IMR-90 (cell line): ENCODE results near the gene A4GALT. TPM values are rescaled to one million over a fixed set of nuclear protein-coding genes. Genes with fewer than 3 reads are reported as not detected.
A peak's percentile ranks its signal among the peaks of the same experiment; 100 is the strongest.

ENCODE experiments used
- ATAC-seq: fragments of 200-7000 bp; cut with Tn5 transposase; 2 replicates; pipeline ENCODE4 v1.9.1; 2020; ENCODE audit warnings: low read depth, mild to moderate bottlenecking, moderate library complexity
- BruUV-seq: library from RNA; stranded (reverse); fragments of 400-500 nt; replicated peaks from 2 replicates; lab custom pipeline; 2021; lab: Mats Ljungman, UMichigan
- CTCF ChIA-PET: fragments of 300-600 bp; formaldehyde crosslinking; extraction: SDS; loops from one replicate; lab custom pipeline; 2021; ENCODE audit warnings: antibody characterized with exemption; lab: Yijun Ruan, JAX
- POLR2A ChIA-PET: fragments of 300-600 bp; sonication (Branson Sonifier 250); formaldehyde crosslinking; loops from one replicate; lab custom pipeline; 2022; ENCODE audit warnings: antibody characterized with exemption; ENCODE audit not compliant: unreplicated experiment; lab: Charles Lee
- DNase-seq: peaks from one replicate; pipeline ENCODE4 v3.0.0; 2013
- H2AFZ ChIP-seq: replicated peaks from 2 replicates; pipeline ENCODE3; 2013; ENCODE audit warnings: low read length, mild to moderate bottlenecking; ENCODE audit not compliant: poor library complexity
- H2AK5ac ChIP-seq: 2 replicates; pipeline ENCODE4 v1.6.1; 2013; ENCODE audit warnings: low read depth, low read length, inconsistent platforms
- H2AK9ac ChIP-seq: replicated peaks from 2 replicates; pipeline ENCODE3; 2013; ENCODE audit warnings: mild to moderate bottlenecking, low read depth, low read length, moderate library complexity; ENCODE audit not compliant: poor library complexity
- H2BK120ac ChIP-seq: 2 replicates; pipeline ENCODE4 v1.6.1; 2013; ENCODE audit warnings: low read depth, low read length, inconsistent platforms
- H2BK15ac ChIP-seq: 3 replicates; pipeline ENCODE4 v1.6.1; 2013; ENCODE audit warnings: low read depth, low read length, inconsistent platforms
- H2BK20ac ChIP-seq: 2 replicates; pipeline ENCODE4 v1.6.1; 2013; ENCODE audit warnings: low read depth, mild to moderate bottlenecking, inconsistent platforms, low read length, moderate library complexity
- H2BK5ac ChIP-seq: 2 replicates; pipeline ENCODE4 v1.6.1; 2013; ENCODE audit warnings: mild to moderate bottlenecking, low read depth, low read length, inconsistent platforms; ENCODE audit not compliant: poor library complexity, severe bottlenecking
- H3K14ac ChIP-seq: replicated peaks from 2 replicates; pipeline ENCODE4 v1.6.1; 2013; ENCODE audit warnings: low read depth, low read length, inconsistent platforms
- H3K18ac ChIP-seq: 2 replicates; pipeline ENCODE4 v1.6.1; 2013; ENCODE audit warnings: low read depth, low read length, control low read depth
- H3K23ac ChIP-seq: 2 replicates; pipeline ENCODE4 v1.6.1; 2013; ENCODE audit warnings: low read depth, low read length, inconsistent platforms
- H3K27ac ChIP-seq: 2 replicates; pipeline ENCODE4 v1.5.1; 2013; ENCODE audit warnings: mild to moderate bottlenecking, control low read depth, low read length; ENCODE audit not compliant: insufficient read depth
- H3K27me3 ChIP-seq: 2 replicates; pipeline ENCODE4 v1.6.1; 2013; ENCODE audit warnings: low read length; ENCODE audit not compliant: control insufficient read depth, insufficient read depth
- H3K36me3 ChIP-seq: 2 replicates; pipeline ENCODE4 v1.6.1; 2013; ENCODE audit warnings: low read length, mixed read lengths; ENCODE audit not compliant: control insufficient read depth, insufficient read depth
- H3K4ac ChIP-seq: 2 replicates; pipeline ENCODE4 v1.6.1; 2013; ENCODE audit warnings: low read depth, low read length, inconsistent platforms
- H3K4me1 ChIP-seq: 2 replicates; pipeline ENCODE4 v1.6.1; 2013; ENCODE audit warnings: low read length, mixed read lengths; ENCODE audit not compliant: control insufficient read depth, insufficient read depth
- H3K4me2 ChIP-seq: 2 replicates; pipeline ENCODE4 v1.6.1; 2013; ENCODE audit warnings: low read depth, mild to moderate bottlenecking, control low read depth, low read length, moderate library complexity
- H3K4me3 ChIP-seq: 2 replicates; pipeline ENCODE4 v1.5.1; 2013; ENCODE audit warnings: low read depth, mild to moderate bottlenecking, control low read depth, low read length, moderate library complexity; ENCODE audit not compliant: insufficient read depth
- H3K56ac ChIP-seq: 2 replicates; pipeline ENCODE4 v1.6.1; 2013; ENCODE audit warnings: low read length, inconsistent platforms; ENCODE audit not compliant: insufficient read depth; ENCODE audit errors: extremely low read depth
- H3K79me1 ChIP-seq, 2 experiments: 2 replicates each; pipeline ENCODE4 v1.6.1; 2013; ENCODE audit warnings: low read length in 2 of 2, inconsistent platforms in 1 of 2, low read depth in 1 of 2
- H3K9ac ChIP-seq: 2 replicates; pipeline ENCODE4 v1.6.1; 2013; ENCODE audit warnings: low read depth, low read length, control low read depth
- H3K9me1 ChIP-seq: 2 replicates; pipeline ENCODE4 v1.6.1; 2013; ENCODE audit warnings: low read length, inconsistent platforms; ENCODE audit not compliant: insufficient read depth
- H3K9me3 ChIP-seq: 2 replicates; pipeline ENCODE4 v1.6.1; 2013; ENCODE audit warnings: low read length; ENCODE audit not compliant: control insufficient read depth, insufficient read depth
- H4K20me1 ChIP-seq: 2 replicates; pipeline ENCODE4 v1.6.1; 2013; ENCODE audit warnings: low read length, inconsistent platforms; ENCODE audit not compliant: insufficient read depth
- H4K5ac ChIP-seq: 2 replicates; pipeline ENCODE4 v1.6.1; 2013; ENCODE audit warnings: mild to moderate bottlenecking, low read depth, low read length, control low read depth
- H4K8ac ChIP-seq, 2 experiments: 2 replicates each; pipeline ENCODE4 v1.6.1; 2013; ENCODE audit warnings: low read depth in 2 of 2, low read length in 2 of 2, control low read depth in 1 of 2, inconsistent platforms in 1 of 2
- H4K91ac ChIP-seq: 2 replicates; pipeline ENCODE4 v1.6.1; 2013; ENCODE audit warnings: low read depth, low read length, inconsistent platforms; ENCODE audit not compliant: insufficient read depth
- BHLHE40 ChIP-seq: fragments of 150-350 bp; IDR thresholded peaks from 2 replicates; pipeline ENCODE4 v1.6.1; 2016; ENCODE audit warnings: mild to moderate bottlenecking, low read depth, low read length
- CEBPB ChIP-seq: IDR thresholded peaks from 2 replicates; pipeline ENCODE4 v1.6.1; 2012; ENCODE audit warnings: low read depth, low read length, improper control_type of control experiment
- FOS ChIP-seq: fragments of 150-350 bp; IDR thresholded peaks from 2 replicates; pipeline ENCODE4 v1.6.1; 2016; ENCODE audit warnings: low read depth, low read length
- MAFK ChIP-seq: IDR thresholded peaks from 2 replicates; pipeline ENCODE4 v1.6.1; 2012; ENCODE audit warnings: low read depth, low read length, improper control_type of control experiment
- MAZ ChIP-seq: IDR thresholded peaks from 2 replicates; pipeline ENCODE4 v1.6.1; 2012; ENCODE audit warnings: low read depth, mild to moderate bottlenecking, low read length, improper control_type of control experiment, moderate library complexity, borderline replicate concordance
- RAD21 ChIP-seq: IDR thresholded peaks from 2 replicates; pipeline ENCODE4 v1.6.1; 2012; ENCODE audit warnings: low read length, improper control_type of control experiment
- RFX5 ChIP-seq: IDR thresholded peaks from 2 replicates; pipeline ENCODE4 v1.8.0; 2012; ENCODE audit warnings: low read depth, mild to moderate bottlenecking, low read length, moderate library complexity
- whole genome bisulfite sequencing, 2 experiments: methylation state at CpG; one replicate each; pipeline versions ENCODE4 v1.1.5 to v1.1.7; 2013; ENCODE audit warnings: missing lambda C conversion rate in 2 of 2; ENCODE audit not compliant: insufficient read length in 1 of 2; ENCODE audit errors: extremely low coverage in 2 of 2; 5-methylcytosine and 5-hydroxymethylcytosine counted together
- dilution Hi-C: fragments of 300-500 bp; cut with HindIII; formaldehyde crosslinking; loops from one replicate; pipeline ENCODE4 v1.14.3; 2018; ENCODE audit warnings: low sequenced_read_pairs; ENCODE audit not compliant: unreplicated experiment
- in situ Hi-C: fragments of 300-500 bp; cut with MboI; formaldehyde crosslinking; loops from 3 replicates; pipeline ENCODE4 v1.14.3; 2019; ENCODE audit warnings: low sequenced_read_pairs, inconsistent platforms, mixed read lengths
- intact Hi-C: fragments of 100-400 bp; cut with micrococcal nuclease; formaldehyde crosslinking; loops from 2 replicates; pipeline ENCODE4 v1.10.0; 2022
- polyA plus RNA-seq, 3 experiments: library from polyadenylated mRNA; depleted of rRNA; stranded (reverse); fragments of >200 nt; gene quantifications; 2 replicates each; pipeline ENCODE4 v1.2.3, GENCODE V29; 2012; ENCODE audit warnings: low replicate concordance in 1 of 3
- total RNA-seq: library from RNA; depleted of rRNA; stranded (reverse); fragments of >200 nt; gene quantifications from 2 replicates; pipeline ENCODE4 v1.2.3, GENCODE V29; 2012
- TF ChIP-seq, protein P1 (sequence below): fragments of 150-350 bp; IDR thresholded peaks from 2 replicates; pipeline ENCODE4 v1.6.1; 2017; ENCODE audit warnings: mild to moderate bottlenecking, antibody characterized with exemption, low read length, low read depth
- TF ChIP-seq, protein P2 (sequence below): fragments of 150-350 bp; IDR thresholded peaks from 2 replicates; pipeline ENCODE4 v1.6.1; 2016; ENCODE audit warnings: low read depth, mild to moderate bottlenecking, low read length, moderate library complexity, borderline replicate concordance

A4GALT gene
- total and polyA plus RNA-seq, 2 of the 4 experiments (the other 2 are of a cell fraction): 1.6 to 6.1 TPM

DNA sequence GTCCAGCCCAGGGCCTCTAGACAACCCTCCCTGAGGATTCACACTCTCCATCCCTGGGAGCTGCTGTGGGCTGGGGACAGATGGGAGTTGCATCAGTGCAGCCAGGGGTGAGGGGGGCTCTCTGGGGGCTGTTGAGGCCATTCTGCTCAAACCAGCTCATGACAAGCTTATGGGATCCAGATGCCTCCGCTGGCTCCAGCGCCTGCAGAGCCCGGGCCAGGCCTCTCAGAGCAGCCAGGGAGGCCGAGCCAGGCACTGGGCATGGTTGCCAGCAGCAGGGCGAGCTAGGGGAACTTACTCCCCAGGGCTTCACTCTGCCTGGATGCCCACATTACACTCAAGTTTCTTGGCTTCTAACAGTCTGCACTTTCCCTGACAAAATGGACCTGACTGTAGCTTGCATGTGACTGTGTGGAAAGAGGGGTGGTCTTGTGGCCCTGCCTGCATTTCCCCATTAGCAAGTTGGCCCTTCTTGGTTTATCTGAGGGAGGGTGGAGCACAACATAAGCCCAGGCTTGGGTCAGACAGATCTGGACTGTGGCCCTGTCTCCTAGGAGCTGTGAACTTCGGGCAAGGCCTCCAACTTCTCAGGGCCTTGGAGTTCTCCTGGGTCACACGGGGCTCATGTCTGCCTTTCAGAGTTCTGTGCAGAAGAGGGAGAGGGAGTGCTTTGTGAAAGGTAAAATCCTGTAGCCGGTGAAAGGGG is 36.9 kb downstream of the A4GALT start:
- ChIA-PET POLR2A (no interaction called here), CTCF (no interaction called here)
- no peak overlapping the region for H3K4me2 ChIP-seq
- peak overlapping the region; percentile 42; the same call in 1 of the 2 replicates for H4K5ac ChIP-seq
- in situ Hi-C loops (no loop called here), intact Hi-C loops (no loop called here), dilution Hi-C loops (no loop called here)
- peak overlapping the region; percentile 25; the same call in 1 of the 2 replicates for H3K18ac ChIP-seq
- no peaks in the 10 kb centered on the region for H3K27me3 ChIP-seq
- H3K56ac ChIP-seq: no peak overlapping the region
- ATAC-seq (no peak), DNase-seq (no peak)
- H3K9ac ChIP-seq: no peak overlapping the region; the same call in 1 of the 2 replicates
- H3K27ac ChIP-seq: peak overlapping the region; percentile 21; the same call in 1 of the 2 replicates
- WGBS, 2 experiments: 80% methylated on average over 1 of the region's 8 CpGs; no CpG with 5 or more reads in 1 of the 2 experiments
- H3K4me3 ChIP-seq: no peak overlapping the region
- peak overlapping the region; percentile 76 for H3K4ac ChIP-seq
- peak overlapping the region; percentile 43; the same call in 1 of the 2 replicates for H4K91ac ChIP-seq
- peak overlapping the region in 1 of 2 experiments; percentile 35; a peak in 1 of 4 replicates for H4K8ac ChIP-seq
- no peak for TF ChIP-seq MAZ
- TF ChIP-seq BHLHE40: no peak
- no peak for TF ChIP-seq CEBPB
- TF ChIP-seq RAD21: no peak
- no peak for TF ChIP-seq RFX5
- TF ChIP-seq, protein P1, sequence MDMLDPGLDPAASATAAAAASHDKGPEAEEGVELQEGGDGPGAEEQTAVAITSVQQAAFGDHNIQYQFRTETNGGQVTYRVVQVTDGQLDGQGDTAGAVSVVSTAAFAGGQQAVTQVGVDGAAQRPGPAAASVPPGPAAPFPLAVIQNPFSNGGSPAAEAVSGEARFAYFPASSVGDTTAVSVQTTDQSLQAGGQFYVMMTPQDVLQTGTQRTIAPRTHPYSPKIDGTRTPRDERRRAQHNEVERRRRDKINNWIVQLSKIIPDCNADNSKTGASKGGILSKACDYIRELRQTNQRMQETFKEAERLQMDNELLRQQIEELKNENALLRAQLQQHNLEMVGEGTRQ: no peak
- TF ChIP-seq, protein P2, sequence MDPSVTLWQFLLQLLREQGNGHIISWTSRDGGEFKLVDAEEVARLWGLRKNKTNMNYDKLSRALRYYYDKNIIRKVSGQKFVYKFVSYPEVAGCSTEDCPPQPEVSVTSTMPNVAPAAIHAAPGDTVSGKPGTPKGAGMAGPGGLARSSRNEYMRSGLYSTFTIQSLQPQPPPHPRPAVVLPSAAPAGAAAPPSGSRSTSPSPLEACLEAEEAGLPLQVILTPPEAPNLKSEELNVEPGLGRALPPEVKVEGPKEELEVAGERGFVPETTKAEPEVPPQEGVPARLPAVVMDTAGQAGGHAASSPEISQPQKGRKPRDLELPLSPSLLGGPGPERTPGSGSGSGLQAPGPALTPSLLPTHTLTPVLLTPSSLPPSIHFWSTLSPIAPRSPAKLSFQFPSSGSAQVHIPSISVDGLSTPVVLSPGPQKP: no peak
- no peak for TF ChIP-seq FOS
- TF ChIP-seq MAFK: no peak
- no peaks in the 10 kb centered on the region for H4K20me1 ChIP-seq
- peak overlapping the region; percentile 84 for H2AK9ac ChIP-seq
- peaks cover 19% of the 10 kb centered on the region for H3K9me1 ChIP-seq
- H2AK5ac ChIP-seq: peak overlapping the region; percentile 76
- no peak overlapping the region for H2BK20ac ChIP-seq
- no TSS peak for BruUV-seq
- H3K36me3 ChIP-seq: no peaks in the 10 kb centered on the region
- H2BK5ac ChIP-seq: no peak overlapping the region
- H3K79me1 ChIP-seq: peaks cover 0 to 8% of the 10 kb centered on the region in 2 experiments; a peak in 1 of 4 replicates
- peak overlapping the region; percentile 68 for H2AFZ ChIP-seq
- peak overlapping the region; percentile 17; the same call in 1 of the 2 replicates for H3K23ac ChIP-seq
- H3K14ac ChIP-seq: peak overlapping the region; percentile 51; the same call in 1 of the 2 replicates
- H2BK15ac ChIP-seq: no peak overlapping the region
- no peaks in the 10 kb centered on the region for H3K9me3 ChIP-seq
- H3K4me1 ChIP-seq: peaks cover 34% of the 10 kb centered on the region
- peak overlapping the region; percentile 54 for H2BK120ac ChIP-seq
